ENCODE data around the gene PIGU. TPM values are rescaled to one million over a fixed set of nuclear protein-coding genes. Genes with fewer than 3 reads are reported as not detected.

The PIGU gene
- total and polyA plus RNA-seq, 2 donors (not counting 3 experiments of a cell fraction or from before 2014, with no cell fraction given), result 20.3 to 81.8 TPM

- no peak overlapping the region for H3K4me2 ChIP-seq (ENCODE audit: insufficient read depth, low read length)
These were observed 34.1 kb upstream of the PIGU start for GRCh38 chr20:34710861-34711574.

GRCh38 chr20:34710568-34710839 lies 33.6 kb upstream of the PIGU start:
- Histone ChIP-seq H3K9me1 (replicated peaks; ENCODE audit: control insufficient read depth, extremely low read depth, insufficient read depth, low read length) (no peaks in the 10 kb centered on the region), H3K9ac (replicated peaks; ENCODE audit: extremely low read depth, insufficient read depth, low read length) (no peak overlapping the region), H4K20me1 (replicated peaks; ENCODE audit: control insufficient read depth, extremely low read depth, insufficient read depth, low read length) (no peaks in the 10 kb centered on the region), H3K9me3 (replicated peaks; ENCODE audit: control insufficient read depth, insufficient read depth, low read length) (no peaks in the 10 kb centered on the region), H3K4me2 (ENCODE audit: insufficient read depth, low read length) (peak overlapping the region; percentile 76), H2AFZ (ENCODE audit: low read depth, low read length) (no peak overlapping the region), H3K36me3 (ENCODE audit: control insufficient read depth in 2 of 2, extremely low read depth in 1 of 2, insufficient read depth in 2 of 2, low read length in 2 of 2) (peaks cover 0 to 6% of the 10 kb centered on the region in 2 experiments), H3K27ac (ENCODE audit: insufficient read depth, low read depth, low read length) (no peak overlapping the region), H3K79me2 (ENCODE audit: control insufficient read depth, insufficient read depth, low read length) (no peaks in the 10 kb centered on the region), H3K4me3 (replicated peaks in 1 of 3; ENCODE audit: insufficient read depth in 1 of 3, low read depth in 1 of 3, low read length in 3 of 3) (no peak overlapping the region), H3K27me3 (ENCODE audit: control insufficient read depth in 2 of 2, insufficient read depth in 2 of 2, low read length in 2 of 2) (no peaks in the 10 kb centered on the region), H3K4me1 (ENCODE audit: control insufficient read depth, extremely low read depth, insufficient read depth, low read length) (peaks cover 26% of the 10 kb centered on the region)
- POLR2A ChIA-PET, result no interaction called here
- TF ChIP-seq MAX (IDR thresholded peaks at IDR 0.05; ENCODE audit: insufficient read depth, insufficient read length) (no peak), EZH2 (IDR thresholded peaks at IDR 0.05; ENCODE audit: borderline replicate concordance, low read depth, low read length, severe bottlenecking) (no peak), MYC (IDR thresholded peaks at IDR 0.05; ENCODE audit: low read depth, low read length) (no peak), JUN (IDR thresholded peaks at IDR 0.05; ENCODE audit: borderline replicate concordance, insufficient read depth, insufficient read length, low read depth) (no peak), GATA2 (IDR thresholded peaks at IDR 0.05; ENCODE audit: insufficient read depth, insufficient read length, low read depth, low read length) (no peak), FOS (IDR thresholded peaks at IDR 0.05; ENCODE audit: borderline replicate concordance, insufficient read depth, low read length) (no peak), POLR2A (IDR thresholded peaks at IDR 0.05; ENCODE audit: low read depth, low read length) (no peak), POLR2AphosphoS5 (IDR thresholded peaks at IDR 0.05; ENCODE audit: insufficient read depth, low read depth, low read length) (no peak), CTCF (IDR thresholded peaks at IDR 0.05; ENCODE audit: extremely low read depth in 1 of 2, insufficient read depth in 1 of 2, low read depth in 1 of 2, low read length in 2 of 2) (no peak)
- FAIRE-seq (no peak), DNase-seq (ENCODE audit: low read depth, low spot score) (no peak)
- CTCF ChIA-PET, result interaction anchor here (0.6 to 4.1 kb wide), 4 partner anchors 10 to 398 kb away, joined by 3 to 24 read pairs (median 7); no protein-coding TSS in a partner anchor
- BruUV-seq (replicated peaks), result no TSS peak
- intact Hi-C loops (cut with micrococcal nuclease), result no loop called here
- dilution Hi-C loops (cut with MboI; ENCODE audit: extremely low pct_ligation_motif_present, low sequenced_read_pairs), result no loop called here

More at GRCh38 chr20:34710861-34711574, 34.1 kb upstream of the PIGU start:
- dilution Hi-C loops (cut with MboI; ENCODE audit: extremely low pct_ligation_motif_present, low sequenced_read_pairs), result no loop called here
- intact Hi-C loops (cut with micrococcal nuclease), result no loop called here
- BruUV-seq (replicated peaks), result no TSS peak
- H4K20me1 ChIP-seq (replicated peaks; ENCODE audit: control insufficient read depth, extremely low read depth, insufficient read depth, low read length), result no peaks in the 10 kb centered on the region
- FAIRE-seq, result no peak
- no peaks in the 10 kb centered on the region for H3K9me1 ChIP-seq (replicated peaks; ENCODE audit: control insufficient read depth, extremely low read depth, insufficient read depth, low read length)
- H3K4me1 ChIP-seq (ENCODE audit: control insufficient read depth, extremely low read depth, insufficient read depth, low read length), result peaks cover 24% of the 10 kb centered on the region
- peaks cover 0 to 6% of the 10 kb centered on the region in 2 experiments for H3K36me3 ChIP-seq (ENCODE audit: control insufficient read depth in 2 of 2, extremely low read depth in 1 of 2, insufficient read depth in 2 of 2, low read length in 2 of 2)
- ChIA-PET CTCF (interaction anchor here (1.6 to 2.7 kb wide), 2 partner anchors 10 to 399 kb away, joined by 4 to 10 read pairs; no protein-coding TSS in a partner anchor), POLR2A (interaction anchor here (1.2 kb wide), 1 partner anchor 10 kb away, joined by 10 read pairs; no protein-coding TSS in a partner anchor)
- H3K9ac ChIP-seq (replicated peaks; ENCODE audit: extremely low read depth, insufficient read depth, low read length), result no peak overlapping the region
- no peak for DNase-seq (ENCODE audit: low read depth, low spot score)
- H3K27ac ChIP-seq (ENCODE audit: insufficient read depth, low read depth, low read length), result no peak overlapping the region
- H3K9me3 ChIP-seq (replicated peaks; ENCODE audit: control insufficient read depth, insufficient read depth, low read length), result no peaks in the 10 kb centered on the region
- H3K79me2 ChIP-seq (ENCODE audit: control insufficient read depth, insufficient read depth, low read length), result no peaks in the 10 kb centered on the region
- TF ChIP-seq FOS (IDR thresholded peaks at IDR 0.05; ENCODE audit: borderline replicate concordance, insufficient read depth, low read length), result no peak
- H2AFZ ChIP-seq (ENCODE audit: low read depth, low read length), result no peak overlapping the region
- H3K4me3 ChIP-seq (replicated peaks in 1 of 3; ENCODE audit: insufficient read depth in 1 of 3, low read depth in 1 of 3, low read length in 3 of 3), result no peak overlapping the region
- H3K27me3 ChIP-seq (ENCODE audit: control insufficient read depth in 2 of 2, insufficient read depth in 2 of 2, low read length in 2 of 2), result no peaks in the 10 kb centered on the region

Measured in endothelial cell of umbilical vein (primary cell).